ENCODE results near the gene ARRB2.

DNA sequence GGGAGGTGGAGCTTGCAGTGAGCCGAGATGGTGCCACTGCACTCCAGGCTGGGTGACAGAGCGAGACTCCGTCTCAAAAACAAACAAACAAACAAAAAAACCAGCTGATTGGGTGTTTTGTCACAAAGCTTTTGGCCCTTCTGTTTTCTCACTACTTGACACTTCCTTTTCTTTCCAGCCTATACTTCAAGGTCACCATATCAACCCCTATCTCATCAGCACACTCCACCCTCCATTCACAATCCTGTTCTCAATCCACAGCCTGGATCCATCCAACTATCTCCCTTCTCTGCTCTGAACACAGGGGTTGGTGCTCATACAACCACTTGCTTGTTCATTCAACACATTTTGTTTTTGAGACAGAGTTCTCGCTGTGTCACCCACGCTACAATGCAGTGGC, 14.2 kb downstream of the ARRB2 start:
- TF ChIP-seq, protein P1, sequence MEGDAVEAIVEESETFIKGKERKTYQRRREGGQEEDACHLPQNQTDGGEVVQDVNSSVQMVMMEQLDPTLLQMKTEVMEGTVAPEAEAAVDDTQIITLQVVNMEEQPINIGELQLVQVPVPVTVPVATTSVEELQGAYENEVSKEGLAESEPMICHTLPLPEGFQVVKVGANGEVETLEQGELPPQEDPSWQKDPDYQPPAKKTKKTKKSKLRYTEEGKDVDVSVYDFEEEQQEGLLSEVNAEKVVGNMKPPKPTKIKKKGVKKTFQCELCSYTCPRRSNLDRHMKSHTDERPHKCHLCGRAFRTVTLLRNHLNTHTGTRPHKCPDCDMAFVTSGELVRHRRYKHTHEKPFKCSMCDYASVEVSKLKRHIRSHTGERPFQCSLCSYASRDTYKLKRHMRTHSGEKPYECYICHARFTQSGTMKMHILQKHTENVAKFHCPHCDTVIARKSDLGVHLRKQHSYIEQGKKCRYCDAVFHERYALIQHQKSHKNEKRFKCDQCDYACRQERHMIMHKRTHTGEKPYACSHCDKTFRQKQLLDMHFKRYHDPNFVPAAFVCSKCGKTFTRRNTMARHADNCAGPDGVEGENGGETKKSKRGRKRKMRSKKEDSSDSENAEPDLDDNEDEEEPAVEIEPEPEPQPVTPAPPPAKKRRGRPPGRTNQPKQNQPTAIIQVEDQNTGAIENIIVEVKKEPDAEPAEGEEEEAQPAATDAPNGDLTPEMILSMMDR (IDR thresholded peaks at IDR 0.05): no peak
- no peak for TF ChIP-seq POLR2A (IDR thresholded peaks at IDR 0.05)

All from esophagus squamous epithelium (tissue), 4 donors.